Activated CD4-positive, alpha-beta T cell treated with anti-CD3 and anti-CD28 coated beads, Interleukin-2, amount 50 U/mL, for 1 hour (primary cell): ENCODE measurements around the gene TBC1D1.

Experiments used
- DNase-seq: peaks from one replicate; pipeline ENCODE4 v3.0.0-alpha.2; 2020

The TBC1D1 gene

DNA sequence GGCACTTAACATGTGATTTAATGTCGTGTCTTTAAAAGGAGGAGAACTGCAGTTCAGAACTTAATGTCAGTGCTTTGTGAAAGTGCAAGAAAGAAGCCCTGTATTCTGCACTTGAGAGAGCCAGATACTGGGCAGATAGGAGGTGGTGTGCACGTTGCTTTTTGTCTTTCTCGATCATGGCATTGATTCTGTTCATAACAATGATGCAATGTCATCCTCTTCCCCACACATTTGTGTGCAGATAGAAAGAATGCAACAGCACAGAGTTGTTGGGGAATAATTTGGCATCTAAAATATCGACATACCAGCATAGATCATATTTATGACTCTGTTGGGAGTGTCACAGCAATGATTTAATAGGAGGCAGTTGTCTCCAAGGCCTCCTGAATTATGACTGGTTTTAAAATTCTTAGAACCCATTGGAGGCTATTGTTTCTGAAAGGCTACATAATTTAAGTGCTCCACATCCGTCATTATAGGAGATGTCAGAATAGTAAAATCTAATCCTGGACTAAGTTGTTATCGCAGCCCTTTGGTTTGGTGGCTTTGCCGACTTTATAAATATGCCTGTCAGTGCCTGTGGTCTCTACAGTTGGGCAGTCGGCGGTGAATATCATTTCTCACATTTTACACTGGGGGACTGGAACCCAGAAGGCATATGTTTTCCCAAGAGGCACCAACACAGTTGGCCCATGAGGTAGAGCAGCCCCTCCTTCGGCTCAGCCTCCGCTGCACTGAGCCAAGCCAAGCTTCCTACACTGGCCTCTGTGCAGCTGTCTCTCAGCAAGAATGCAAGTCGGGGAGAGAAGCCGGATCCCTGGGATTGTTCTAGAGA lies 194.2 kb downstream of the TBC1D1 start:
- no peak for DNase-seq

DNA sequence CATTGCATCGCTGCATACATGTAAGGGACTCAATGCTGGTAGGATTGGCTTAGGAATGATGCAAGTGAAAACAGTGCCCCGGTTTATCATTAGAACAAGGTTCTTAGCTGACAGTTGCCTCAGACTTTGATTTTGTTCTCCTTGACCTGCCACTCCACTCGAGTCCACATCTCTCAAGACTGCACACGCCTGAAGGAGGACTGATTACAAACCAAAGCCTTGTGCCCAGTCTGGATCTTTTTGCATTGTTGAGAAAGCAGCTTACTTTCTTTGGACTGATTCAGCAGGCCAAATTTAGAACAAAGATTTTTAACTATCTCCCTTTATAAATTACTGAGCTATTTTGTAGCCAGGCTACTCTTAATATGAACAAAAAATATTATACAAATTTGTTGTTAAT lies 194.9 kb downstream of the TBC1D1 start:
- DNase-seq = no peak

DNA sequence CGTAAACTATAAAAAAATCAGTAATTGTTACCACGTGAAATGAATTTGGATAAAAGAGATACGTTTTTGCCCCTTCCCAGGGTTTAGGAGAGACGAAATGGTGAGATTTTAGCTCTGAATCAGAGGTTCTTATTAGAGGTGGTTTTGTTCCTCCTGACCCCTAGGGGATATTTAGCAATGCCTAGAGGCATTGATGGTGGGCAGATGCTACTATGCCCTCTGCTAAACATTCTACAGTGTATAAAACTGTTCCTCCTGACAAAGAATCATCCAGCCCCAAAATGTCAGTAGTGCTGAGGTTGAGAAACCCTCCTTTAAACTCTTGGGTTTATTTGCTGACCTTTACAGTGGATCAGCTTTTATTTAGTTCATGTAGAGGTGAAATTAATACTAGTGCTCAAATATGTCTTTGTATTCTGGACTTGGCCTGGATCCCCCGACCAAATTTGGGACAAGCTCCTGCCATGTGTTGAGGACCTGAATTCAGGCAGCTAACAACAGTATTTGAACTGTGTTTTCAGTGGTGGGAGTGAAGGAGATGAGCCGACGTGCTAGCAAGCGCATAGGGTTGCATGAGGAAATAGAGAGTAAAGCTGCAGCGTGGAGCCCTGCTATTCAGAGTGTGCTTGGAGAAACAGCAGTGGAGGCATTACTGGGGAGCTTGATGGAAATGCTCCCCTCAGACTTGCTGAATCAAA lies 195.4 kb downstream of the TBC1D1 start:
- DNase-seq = no peak

- DNase-seq = no peak
These were observed 196.0 kb downstream of the TBC1D1 start for GRCh38 chr4:38086849-38087226.

DNA sequence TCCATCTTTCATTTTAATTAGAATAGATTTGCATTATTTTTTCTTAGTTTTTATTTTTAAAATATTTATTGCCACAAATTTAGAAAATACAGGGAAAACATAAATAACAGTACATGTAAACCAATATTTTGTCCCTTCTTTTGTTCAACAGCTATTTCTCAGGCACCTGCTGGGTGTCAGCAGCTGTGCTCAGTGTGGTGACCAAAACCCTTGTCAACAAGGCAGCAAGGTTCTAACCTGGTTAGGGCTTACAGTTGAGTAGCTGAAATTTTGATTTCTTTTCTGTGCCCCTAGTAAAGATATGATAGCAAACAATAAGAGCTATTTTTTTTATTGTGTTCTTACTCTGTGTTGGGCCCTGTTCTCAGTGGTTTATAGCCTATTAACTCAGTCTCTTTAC lies 197.4 kb downstream of the TBC1D1 start:
- DNase-seq = no peak

DNA sequence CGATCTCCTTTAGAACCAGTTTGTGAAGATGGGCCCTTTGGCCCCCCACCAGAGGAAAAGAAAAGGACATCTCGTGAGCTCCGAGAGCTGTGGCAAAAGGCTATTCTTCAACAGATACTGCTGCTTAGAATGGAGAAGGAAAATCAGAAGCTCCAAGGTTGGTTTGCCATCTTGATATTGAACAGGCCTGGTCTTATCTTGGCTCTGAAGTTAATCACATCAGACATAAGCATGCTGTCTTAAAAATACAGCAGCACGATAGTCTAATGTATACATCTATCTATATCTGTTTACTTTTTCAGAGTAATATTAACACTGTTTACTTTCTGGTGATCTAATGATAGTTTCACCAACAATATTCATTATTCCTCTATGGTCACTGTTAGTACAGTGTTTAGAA lies 199.1 kb downstream of the TBC1D1 start:
- DNase-seq = no peak

- DNase-seq = no peak
These were observed 199.8 kb downstream of the TBC1D1 start for GRCh38 chr4:38090455-38091246.

GRCh38 chr4:38091636-38092035 lies 200.8 kb downstream of the TBC1D1 start:
- no peak for DNase-seq

DNA sequence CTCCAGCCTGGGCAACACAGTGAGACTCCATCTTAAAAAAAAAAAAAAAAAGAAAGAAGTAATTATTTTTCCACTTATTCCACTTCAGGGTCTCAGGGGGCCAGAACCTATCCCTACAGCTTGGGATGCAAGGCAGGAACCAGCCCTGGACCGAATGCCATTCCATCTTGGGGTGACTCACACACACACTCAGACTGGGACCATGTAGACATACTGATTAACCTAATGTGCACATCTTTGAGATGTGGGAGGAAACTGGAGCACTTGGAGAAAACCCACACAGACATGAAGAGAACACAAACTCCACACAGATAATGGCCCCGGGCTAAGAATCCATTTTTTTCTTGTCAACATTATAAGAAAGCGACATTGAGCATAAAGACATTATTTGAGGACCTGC lies 201.8 kb downstream of the TBC1D1 start:
- DNase-seq = no peak

GRCh38 chr4:38094419-38094818 lies 203.5 kb downstream of the TBC1D1 start:
- DNase-seq = no peak

- DNase-seq = no peak
These were observed 204.8 kb downstream of the TBC1D1 start for GRCh38 chr4:38095691-38096090.

DNA sequence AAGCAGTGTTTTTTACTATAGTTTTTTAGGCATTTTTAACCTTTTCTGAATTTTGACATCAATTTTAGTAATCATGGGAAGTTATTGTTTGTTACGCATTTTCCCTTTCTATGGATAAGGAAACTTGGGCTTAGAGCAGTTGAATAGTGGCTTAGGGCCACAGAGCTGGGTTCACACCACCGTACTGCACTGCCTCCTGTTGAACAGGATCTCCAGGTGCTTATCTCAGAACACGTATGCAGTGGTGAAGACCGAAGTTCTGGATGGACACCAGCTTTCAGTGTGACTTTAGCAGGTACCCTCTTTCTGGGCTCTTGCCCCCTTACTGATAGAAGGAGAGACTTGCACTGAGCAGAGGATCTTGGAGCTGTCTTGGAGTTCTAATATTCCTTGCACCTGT lies 206.9 kb downstream of the TBC1D1 start:
- DNase-seq = no peak

- no peak for DNase-seq
These were observed 208.2 kb downstream of the TBC1D1 start for GRCh38 chr4:38099020-38099600.

GRCh38 chr4:38099908-38100407 lies 209.1 kb downstream of the TBC1D1 start:
- DNase-seq = no peak

GRCh38 chr4:38100474-38101255 lies 209.8 kb downstream of the TBC1D1 start:
- no peak for DNase-seq

- no peak for DNase-seq
These were observed 210.7 kb downstream of the TBC1D1 start for GRCh38 chr4:38101563-38101962.

DNA sequence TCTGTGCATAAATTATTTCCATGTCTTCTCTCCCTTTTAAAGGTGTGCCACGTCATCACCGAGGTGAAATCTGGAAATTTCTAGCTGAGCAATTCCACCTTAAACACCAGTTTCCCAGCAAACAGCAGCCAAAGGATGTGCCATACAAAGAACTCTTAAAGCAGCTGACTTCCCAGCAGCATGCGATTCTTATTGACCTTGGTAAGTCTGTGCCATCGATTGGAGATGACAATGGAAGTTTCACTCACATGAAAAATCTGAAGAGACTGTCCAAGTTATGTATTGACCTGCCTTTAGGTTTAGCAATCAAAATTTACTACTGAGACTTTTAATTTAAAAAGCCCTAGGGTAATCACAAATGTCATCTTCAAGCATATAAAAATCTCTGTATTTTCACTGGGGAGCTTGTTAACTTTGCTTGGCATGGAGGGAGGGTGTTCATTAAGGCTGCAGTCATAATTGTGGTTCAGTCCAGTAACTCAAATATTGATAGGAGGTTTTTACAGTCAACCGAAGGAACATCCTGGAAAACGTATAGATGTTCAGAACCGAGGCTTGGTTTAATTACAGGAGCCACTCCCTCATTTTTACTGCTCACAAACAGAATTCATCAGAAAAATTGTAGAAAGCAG lies 212.2 kb downstream of the TBC1D1 start:
- no peak for DNase-seq

- no peak for DNase-seq
These were observed 214.8 kb downstream of the TBC1D1 start for GRCh38 chr4:38105475-38106220.

GRCh38 chr4:38106311-38106710 lies 215.4 kb downstream of the TBC1D1 start:
- DNase-seq = no peak

GRCh38 chr4:38106886-38107514 lies 216.1 kb downstream of the TBC1D1 start:
- no peak for DNase-seq

- no peak for DNase-seq
These were observed 216.9 kb downstream of the TBC1D1 start for GRCh38 chr4:38107818-38108217.
